Measurements from ENCODE around the gene CDCP2. TPM values are rescaled to one million over a fixed set of nuclear protein-coding genes. Genes with fewer than 3 reads are reported as not detected.

CDCP2 gene
- total and polyA plus RNA-seq, 10 donors, result 0.23 to 1.6 (median 0.85) TPM; not detected in 3

DNA sequence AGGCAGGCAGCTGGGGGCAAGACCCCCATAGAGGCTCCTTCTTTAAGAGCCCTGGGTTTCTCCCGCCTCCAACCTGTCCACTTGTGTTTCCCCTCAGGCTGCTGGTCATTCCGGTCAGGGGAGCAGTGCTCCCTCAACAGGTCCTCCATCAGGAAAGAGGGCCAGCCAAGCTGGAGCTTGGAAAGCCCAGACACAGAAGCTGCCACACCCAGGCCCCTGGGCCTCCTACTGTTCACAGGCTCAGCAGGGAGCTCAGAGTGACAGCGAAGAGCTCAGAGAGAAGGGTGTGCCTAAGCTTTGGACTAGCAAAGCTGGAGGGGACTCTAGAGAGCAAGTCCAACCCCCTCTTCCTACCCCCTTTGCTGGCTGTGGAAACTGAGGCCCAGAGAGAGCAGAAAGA, 10.3 kb upstream of the CDCP2 start:
- no peaks in the 10 kb centered on the region for H3K27me3 ChIP-seq (replicated peaks in 1 of 7)
- H3K27ac ChIP-seq, result no peak overlapping the region
- intact Hi-C loops (cut with DNase I; ENCODE audit: low total_unique reads), result no loop called here
- peak; percentile 55 for DNase-seq
- H3K36me3 ChIP-seq, result peaks cover 0 to under 1% (median 0%) of the 10 kb centered on the region in 6 donors
- 78 to 92% (median 81%) methylated on average over 3 of the region's 3 CpGs for WGBS, 5 donors
- H3K4me3 ChIP-seq, result no peak overlapping the region
- no peak for TF ChIP-seq CTCF (IDR thresholded peaks at IDR 0.05 in 8 of 11, conservative IDR thresholded peaks at IDR 0.05 in 3 of 11)
- no peak for TF ChIP-seq POLR2AphosphoS5 (IDR thresholded peaks at IDR 0.05)
- TF ChIP-seq POLR2A (IDR thresholded peaks at IDR 0.05), result no peak
- H3K4me1 ChIP-seq, result peaks cover 0 to 17% (median 6%) of the 10 kb centered on the region in 6 donors
- H3K9me3 ChIP-seq, result no peaks in the 10 kb centered on the region

DNA sequence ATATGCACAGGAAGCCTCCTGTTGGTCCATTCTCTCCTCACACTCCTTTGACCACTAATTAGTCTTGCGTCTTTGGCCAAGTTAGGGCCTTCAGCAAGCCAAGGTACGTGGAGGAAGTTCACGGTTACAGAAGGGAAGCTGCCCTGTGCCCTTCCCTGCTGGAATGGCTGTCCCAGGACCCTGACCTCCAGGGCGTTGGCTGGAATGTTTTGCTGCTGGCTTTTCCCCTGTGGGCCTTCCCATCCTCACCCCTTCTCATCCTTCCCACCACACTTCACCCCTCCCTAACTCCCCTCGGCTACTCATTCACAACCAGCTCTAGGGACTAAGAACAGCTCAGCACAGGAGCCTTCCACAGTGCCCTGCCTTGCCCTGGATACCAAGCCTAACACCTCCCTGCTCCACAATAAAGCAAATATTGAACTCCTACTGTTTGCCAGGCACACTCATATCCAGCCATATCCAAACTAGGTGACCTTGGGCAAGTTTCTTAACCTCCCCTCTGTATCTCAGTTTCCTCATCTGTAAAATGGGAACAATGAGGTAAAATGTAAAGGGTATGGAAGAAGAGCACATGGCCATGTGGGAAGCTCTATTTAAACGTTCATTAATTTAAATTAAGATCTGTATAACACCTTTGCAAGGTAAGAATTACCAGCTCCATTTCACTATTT, 8.8 kb upstream of the CDCP2 start:
- no peaks in the 10 kb centered on the region for H3K9me3 ChIP-seq
- H3K4me3 ChIP-seq, result no peak overlapping the region
- intact Hi-C loops (cut with DNase I; ENCODE audit: low total_unique reads), result no loop called here
- no peak overlapping the region for H3K27ac ChIP-seq
- no peaks in the 10 kb centered on the region for H3K36me3 ChIP-seq
- peaks cover 0 to 17% (median 6%) of the 10 kb centered on the region in 6 donors for H3K4me1 ChIP-seq
- whole genome bisulfite sequencing, 5 donors, result 55 to 83% (median 74%) methylated on average over 6 of the region's 6 CpGs
- TF ChIP-seq POLR2A (IDR thresholded peaks at IDR 0.05) (no peak), POLR2AphosphoS5 (IDR thresholded peaks at IDR 0.05) (peak in 1 of 3 donors; percentile 39)
- peak; percentile 68 for DNase-seq
- no peaks in the 10 kb centered on the region for H3K27me3 ChIP-seq (replicated peaks in 1 of 7)

DNA sequence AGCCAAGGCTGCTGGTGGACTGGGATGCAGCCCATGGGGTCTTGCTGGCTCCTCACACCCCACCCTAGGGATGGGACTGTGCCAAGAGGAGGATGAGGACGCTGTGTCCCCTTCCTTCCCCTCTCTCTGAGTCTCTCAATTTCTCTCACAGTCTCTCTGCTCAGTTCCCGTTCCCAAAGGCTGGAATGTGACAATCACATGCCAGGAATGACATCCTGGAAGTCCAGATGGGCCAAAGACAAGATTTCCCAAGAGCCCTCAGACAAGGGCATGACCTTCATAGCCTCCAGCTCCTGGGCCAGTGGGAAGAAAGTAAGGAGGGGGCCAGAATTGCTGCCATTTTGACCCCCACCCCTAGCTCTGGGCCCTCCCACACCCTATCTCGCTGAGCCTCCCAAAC, 7.6 kb upstream of the CDCP2 start:
- Histone ChIP-seq H3K9me3 (no peaks in the 10 kb centered on the region), H3K4me3 (no peak overlapping the region), H3K27ac (peak overlapping the region in 1 of 8 donors; percentile 27), H3K4me1 (peaks cover 0 to 17% (median 6%) of the 10 kb centered on the region in 6 donors), H3K36me3 (no peaks in the 10 kb centered on the region), H3K27me3 (replicated peaks in 1 of 7) (no peaks in the 10 kb centered on the region)
- intact Hi-C loops (cut with DNase I; ENCODE audit: low total_unique reads), result no loop called here
- TF ChIP-seq POLR2A (IDR thresholded peaks at IDR 0.05), result no peak
- TF ChIP-seq CTCF (IDR thresholded peaks at IDR 0.05 in 8 of 11, conservative IDR thresholded peaks at IDR 0.05 in 3 of 11), result no peak
- WGBS, 5 donors, result 52 to 75% (median 57%) methylated on average over 2 to 3 of the region's 3 CpGs
- no peak for DNase-seq

GRCh38 chr1:54159733-54160316, 7.0 kb upstream of the CDCP2 start:
- no peaks in the 10 kb centered on the region for H3K27me3 ChIP-seq (replicated peaks in 1 of 7)
- H3K9me3 ChIP-seq, result no peaks in the 10 kb centered on the region
- peaks cover 0 to 17% (median 6%) of the 10 kb centered on the region in 6 donors for H3K4me1 ChIP-seq
- no peaks in the 10 kb centered on the region for H3K36me3 ChIP-seq
- intact Hi-C loops (cut with DNase I; ENCODE audit: low total_unique reads), result no loop called here
- peak; percentile 51 for DNase-seq
- H3K27ac ChIP-seq, result peak overlapping the region in 1 of 8 donors; percentile 27
- TF ChIP-seq POLR2A (IDR thresholded peaks at IDR 0.05), result no peak
- no peak for TF ChIP-seq POLR2AphosphoS5 (IDR thresholded peaks at IDR 0.05)
- TF ChIP-seq CTCF (IDR thresholded peaks at IDR 0.05 in 8 of 11, conservative IDR thresholded peaks at IDR 0.05 in 3 of 11), result no peak
- WGBS, 5 donors, result 45 to 73% (median 69%) methylated on average over 4 of the region's 4 CpGs
- H3K4me3 ChIP-seq, result no peak overlapping the region

Data from spleen (tissue), 11 donors.